Kidney (tissue), 14 donors: ENCODE measurements around the gene ATP5MC2. TPM values are rescaled to one million over a fixed set of nuclear protein-coding genes. Genes with fewer than 3 reads are reported as not detected.

Experiments
- DNase-seq, 5 donors: peaks; one replicate each; pipeline ENCODE4 v3.0.0-alpha.2; 2013 to 2020
- FAIRE-seq: peaks from 2 replicates; lab custom pipeline; 2012; peaks lifted over from hg19 to GRCh38; lab: Jason Lieb, UNC
- H3K27ac ChIP-seq, 2 donors: one replicate each; pipeline ENCODE4 v1.7.0; 2013; ENCODE audit warnings: low read depth in 2 of 2, low read length in 2 of 2, inconsistent platforms in 1 of 2
- H3K27me3 ChIP-seq: one replicate; pipeline ENCODE4 v1.7.1; 2013; ENCODE audit warnings: low read length, inconsistent platforms; ENCODE audit not compliant: control insufficient read depth, insufficient read depth
- H3K36me3 ChIP-seq, 3 donors: one replicate each; pipeline versions ENCODE4 v1.7.0 to v1.7.1; 2013; ENCODE audit warnings: low read length in 3 of 3, control low read depth in 1 of 3, inconsistent platforms in 1 of 3; ENCODE audit not compliant: insufficient read depth in 3 of 3, control insufficient read depth in 2 of 3
- H3K4me1 ChIP-seq, 3 donors: one replicate each; pipeline versions ENCODE4 v1.7.0 to v1.7.1; 2013; ENCODE audit warnings: low read length in 3 of 3, inconsistent platforms in 1 of 3, low read depth in 1 of 3; ENCODE audit not compliant: control insufficient read depth in 2 of 3, insufficient read depth in 2 of 3
- H3K4me3 ChIP-seq, 3 donors: one replicate each; pipeline versions ENCODE4 v1.7.0 to v1.8.1; 2013; ENCODE audit warnings: low read length in 3 of 3, control low read depth in 1 of 3, inconsistent platforms in 1 of 3
- H3K9ac ChIP-seq, 3 donors: one replicate each; pipeline versions ENCODE4 v1.7.0 to v1.7.1; 2013; ENCODE audit warnings: low read length in 3 of 3, control low read depth in 1 of 3, inconsistent platforms in 1 of 3
- H3K9me3 ChIP-seq, 3 donors: one replicate each; pipeline versions ENCODE4 v1.7.0 to v1.7.1; 2013; ENCODE audit warnings: low read length in 3 of 3, control low read depth in 1 of 3, inconsistent platforms in 1 of 3; ENCODE audit not compliant: control insufficient read depth in 2 of 3, insufficient read depth in 1 of 3
- intact Hi-C: fragments of 100-400 bp; cut with DNase I; formaldehyde crosslinking; loops from one replicate; pipeline ENCODE4 v1.11.1; 2022
- polyA plus RNA-seq: library from polyadenylated mRNA; stranded (reverse); fragments of 350-450 nt; fragmentation: Illumina TruSeq; extraction: RNeasy Lipid Tissue Mini Kit (QIAGEN cat#74804); gene quantifications from one replicate; pipeline ENCODE4 v1.2.3, GENCODE V29; 2014; ENCODE audit warnings: low read depth, low replicate concordance; ENCODE audit not compliant: insufficient read depth
- total RNA-seq: library from RNA; stranded (reverse); fragmentation: NEBNext Ultra II Directional; extraction: Animal tissue kit (Norgen Biotek cat#: 25700); gene quantifications from one replicate; pipeline ENCODE4 v1.2.1, GENCODE V29; 2021
- TF ChIP-seq, protein P1 (sequence below): IDR thresholded peaks from 3 replicates; pipeline ENCODE4 v1.5.1; 2012; ENCODE audit warnings: mild to moderate bottlenecking, moderate library complexity, borderline replicate concordance; ENCODE audit not compliant: insufficient read depth; ENCODE audit errors: extremely low read depth
- donor health status: control.
- donor health status: control.
- donor health status: control.
- donor health status: control.
- donor health status: control.
- donor health status: DM: yes; HTN: yes; CAD: no.
- donor health status: Normal renal cell carcinoma (clear cell type).

The ATP5MC2 gene
- total and polyA plus RNA-seq, 2 donors from 2014 or later, result 271 to 939 TPM

DNA sequence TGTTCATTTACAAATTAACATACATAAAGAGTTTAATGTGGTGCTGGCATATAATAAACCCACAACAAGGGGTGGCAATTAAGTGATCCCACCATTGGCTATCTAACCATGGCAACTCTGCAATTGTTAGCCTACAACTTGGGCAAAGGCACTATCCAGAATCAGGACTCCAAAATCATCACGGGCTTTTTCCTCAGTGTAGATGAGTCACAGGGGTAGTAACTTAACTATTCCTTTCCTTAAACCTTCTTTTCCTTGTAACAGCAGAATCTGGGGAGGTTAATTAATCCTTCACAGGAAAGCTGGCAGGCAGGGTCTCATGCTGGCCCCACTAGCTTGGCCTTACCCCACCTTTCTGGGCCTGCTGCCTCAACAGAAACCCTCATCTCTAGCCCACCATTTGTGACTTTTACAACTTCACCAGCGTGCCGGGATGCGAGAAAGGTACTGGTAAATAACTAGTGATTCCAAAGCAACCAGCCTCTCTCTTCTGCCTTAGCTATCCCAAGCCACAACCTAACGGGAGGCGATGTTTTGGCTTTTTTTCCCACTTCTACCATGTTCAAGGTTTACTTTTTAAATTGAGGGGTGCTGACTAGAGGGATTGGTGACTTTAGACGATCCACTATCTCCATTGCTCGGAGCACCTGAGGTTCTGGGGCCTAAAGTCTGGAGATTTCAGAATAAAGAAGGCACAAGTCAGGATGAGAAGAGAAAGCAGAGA, 744 bp downstream of the ATP5MC2 start:
- peaks cover 8 to 14% (median 10%) of the 10 kb centered on the region in 3 donors for H3K36me3 ChIP-seq
- no peak for FAIRE-seq
- peak overlapping the region; percentile 84 to 98 (median 93) for H3K4me3 ChIP-seq
- intact Hi-C loops, result loop anchor here (5.0 kb wide), 1 partner anchor 128 kb away; no protein-coding TSS in a partner anchor
- DNase-seq, result no peak
- peak overlapping the region; percentile 83 to 93 (median 83) for H3K9ac ChIP-seq
- no peaks in the 10 kb centered on the region for H3K27me3 ChIP-seq
- no peaks in the 10 kb centered on the region for H3K9me3 ChIP-seq
- TF ChIP-seq, protein P1, sequence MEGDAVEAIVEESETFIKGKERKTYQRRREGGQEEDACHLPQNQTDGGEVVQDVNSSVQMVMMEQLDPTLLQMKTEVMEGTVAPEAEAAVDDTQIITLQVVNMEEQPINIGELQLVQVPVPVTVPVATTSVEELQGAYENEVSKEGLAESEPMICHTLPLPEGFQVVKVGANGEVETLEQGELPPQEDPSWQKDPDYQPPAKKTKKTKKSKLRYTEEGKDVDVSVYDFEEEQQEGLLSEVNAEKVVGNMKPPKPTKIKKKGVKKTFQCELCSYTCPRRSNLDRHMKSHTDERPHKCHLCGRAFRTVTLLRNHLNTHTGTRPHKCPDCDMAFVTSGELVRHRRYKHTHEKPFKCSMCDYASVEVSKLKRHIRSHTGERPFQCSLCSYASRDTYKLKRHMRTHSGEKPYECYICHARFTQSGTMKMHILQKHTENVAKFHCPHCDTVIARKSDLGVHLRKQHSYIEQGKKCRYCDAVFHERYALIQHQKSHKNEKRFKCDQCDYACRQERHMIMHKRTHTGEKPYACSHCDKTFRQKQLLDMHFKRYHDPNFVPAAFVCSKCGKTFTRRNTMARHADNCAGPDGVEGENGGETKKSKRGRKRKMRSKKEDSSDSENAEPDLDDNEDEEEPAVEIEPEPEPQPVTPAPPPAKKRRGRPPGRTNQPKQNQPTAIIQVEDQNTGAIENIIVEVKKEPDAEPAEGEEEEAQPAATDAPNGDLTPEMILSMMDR, result no peak
- peak overlapping the region; percentile 95 to 96 for H3K27ac ChIP-seq
- H3K4me1 ChIP-seq, result peaks cover 0 to 12% (median 7%) of the 10 kb centered on the region in 3 donors

DNA sequence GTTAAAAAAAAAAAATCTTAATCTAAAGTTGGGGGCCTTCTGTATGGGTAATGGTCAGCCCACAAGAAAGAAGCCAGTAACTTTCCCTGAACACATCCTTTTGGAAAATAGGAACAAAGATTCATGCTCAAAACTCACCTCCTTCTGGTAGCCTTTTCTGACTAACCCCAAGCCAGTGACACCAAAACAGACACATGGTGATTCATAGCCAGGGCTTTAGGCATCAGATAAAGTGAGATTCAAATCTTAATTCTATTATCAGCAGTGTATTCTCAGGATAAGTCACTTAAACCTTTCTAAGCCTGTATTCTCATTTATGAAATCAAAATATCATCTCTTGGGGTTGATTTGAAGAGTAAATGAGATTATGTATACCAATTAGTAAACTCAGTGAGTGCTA, 4.9 kb downstream of the ATP5MC2 start:
- H3K27me3 ChIP-seq, result no peaks in the 10 kb centered on the region
- H3K4me3 ChIP-seq, result no peak overlapping the region
- FAIRE-seq (no peak), DNase-seq (no peak)
- H3K9me3 ChIP-seq, result no peaks in the 10 kb centered on the region
- H3K36me3 ChIP-seq, result peaks cover 11 to 36% (median 27%) of the 10 kb centered on the region in 3 donors
- TF ChIP-seq, protein P1, result no peak
- H3K4me1 ChIP-seq, result peaks cover 0 to 6% (median 0%) of the 10 kb centered on the region in 3 donors
- intact Hi-C loops, result loop anchor here (5.0 kb wide), 1 partner anchor 124 kb away; no protein-coding TSS in a partner anchor
- H3K27ac ChIP-seq, result no peak overlapping the region
- no peak overlapping the region for H3K9ac ChIP-seq

DNA sequence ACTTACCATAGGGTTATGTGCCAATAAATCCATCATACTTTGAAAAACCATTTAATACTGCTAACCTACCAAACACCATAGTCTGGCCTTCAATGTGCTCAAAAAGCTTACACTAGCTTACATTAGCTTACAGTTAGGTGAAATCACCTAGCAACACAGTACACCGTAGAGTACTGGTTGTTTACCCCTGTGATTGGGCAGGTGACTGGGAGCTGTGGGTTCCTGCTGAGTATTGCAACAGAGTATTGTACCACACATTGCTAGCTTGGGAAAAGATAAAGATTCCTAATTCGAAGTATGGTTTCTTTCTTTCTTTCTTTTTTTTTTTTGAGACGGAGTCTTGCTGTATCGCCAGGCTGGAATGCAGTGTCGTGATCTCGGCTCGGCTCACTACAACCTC, 5.6 kb downstream of the ATP5MC2 start:
- DNase-seq, result no peak
- Histone ChIP-seq H3K9me3 (no peaks in the 10 kb centered on the region), H3K4me3 (no peak overlapping the region), H3K9ac (no peak overlapping the region), H3K27ac (no peak overlapping the region), H3K4me1 (peaks cover 0 to 5% (median 0%) of the 10 kb centered on the region in 3 donors), H3K36me3 (peaks cover 14 to 40% (median 31%) of the 10 kb centered on the region in 3 donors), H3K27me3 (no peaks in the 10 kb centered on the region)
- intact Hi-C loops, result loop anchor here (5.0 kb wide), 1 partner anchor 123 kb away; no protein-coding TSS in a partner anchor
- no peak for FAIRE-seq
- TF ChIP-seq, protein P1, result no peak
